Transverse colon (tissue), 4 donors: ENCODE measurements around the gene RTF1.

Source experiments
- CTCF ChIP-seq, 5 experiments: fragments of 200-600 bp in 3 of 5; fragments of 450-650 bp in 2 of 5; sonication (generic) in 3 of 5; IDR thresholded peaks; 1 replicate in 2 of 5; 2 replicates in 3 of 5; pipeline ENCODE4 v1.5.1; 2016 to 2017; ENCODE audit warnings: antibody characterized with exemption in 5 of 5, inconsistent platforms in 3 of 5, mild to moderate bottlenecking in 2 of 5, moderate library complexity in 1 of 5
- EP300 ChIP-seq: sonication (generic); formaldehyde crosslinking; IDR thresholded peaks from one replicate; pipeline ENCODE4 v1.6.1; 2017; ENCODE audit warnings: antibody characterized with exemption, low read depth
- POLR2A ChIP-seq: fragments of 450-650 bp; IDR thresholded peaks from one replicate; pipeline ENCODE4 v1.6.1; 2016; ENCODE audit warnings: antibody characterized with exemption, mild to moderate bottlenecking, moderate library complexity
- POLR2AphosphoS5 ChIP-seq, 3 donors: sonication (generic); formaldehyde crosslinking; IDR thresholded peaks; one replicate each; pipeline ENCODE4 v1.6.1; 2016; ENCODE audit warnings: antibody characterized with exemption in 3 of 3

- TF ChIP-seq CTCF (IDR thresholded peaks at IDR 0.05) (no peak), POLR2AphosphoS5 (IDR thresholded peaks at IDR 0.05) (no peak), POLR2A (no peak), EP300 (no peak)
Observed at GRCh38 chr15:41411441-41411840, 5.5 kb upstream of the RTF1 start.
